ENCODE results near the gene EVA1A.

DNA sequence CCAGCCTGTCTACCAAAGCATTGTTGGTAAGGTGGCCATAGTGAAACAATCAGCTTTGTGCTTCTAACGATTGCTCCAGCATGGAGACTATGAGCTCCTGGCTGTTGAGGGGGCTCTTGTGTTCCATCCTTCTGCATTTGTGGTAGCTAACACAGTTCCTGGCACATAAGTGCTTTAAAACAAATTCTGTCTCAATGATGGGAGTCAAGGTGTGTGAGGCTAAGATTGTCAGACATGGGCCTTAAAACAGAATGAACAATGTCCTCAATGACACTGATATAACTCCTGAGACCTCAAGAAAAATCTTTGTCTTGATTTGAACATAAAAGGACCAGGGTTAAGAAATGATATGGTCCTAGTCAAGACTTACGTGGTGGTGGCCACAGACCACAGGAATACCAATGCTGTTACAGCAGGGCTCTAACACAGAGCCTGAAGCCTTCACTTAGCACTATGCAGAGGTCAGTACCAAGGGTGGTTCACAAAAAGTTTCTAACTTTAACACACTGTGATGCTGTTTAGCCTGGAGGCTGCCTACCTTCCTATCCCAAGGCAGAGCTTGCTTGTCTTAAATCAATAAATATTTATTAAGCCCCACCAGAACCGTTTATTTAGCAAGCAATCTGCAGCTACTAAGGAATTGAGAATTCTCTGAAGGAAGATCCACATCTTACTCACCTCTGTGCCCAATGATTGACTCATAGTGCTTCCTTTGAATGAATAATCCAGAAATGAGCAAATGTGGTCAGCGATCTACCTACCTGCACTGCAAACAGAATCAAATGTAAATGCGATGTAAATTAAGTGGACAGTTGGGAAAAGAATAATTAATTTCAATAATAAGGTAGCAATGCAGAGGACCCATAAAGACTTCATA, 35.1 kb downstream of the EVA1A start:
- TF ChIP-seq, protein P1, sequence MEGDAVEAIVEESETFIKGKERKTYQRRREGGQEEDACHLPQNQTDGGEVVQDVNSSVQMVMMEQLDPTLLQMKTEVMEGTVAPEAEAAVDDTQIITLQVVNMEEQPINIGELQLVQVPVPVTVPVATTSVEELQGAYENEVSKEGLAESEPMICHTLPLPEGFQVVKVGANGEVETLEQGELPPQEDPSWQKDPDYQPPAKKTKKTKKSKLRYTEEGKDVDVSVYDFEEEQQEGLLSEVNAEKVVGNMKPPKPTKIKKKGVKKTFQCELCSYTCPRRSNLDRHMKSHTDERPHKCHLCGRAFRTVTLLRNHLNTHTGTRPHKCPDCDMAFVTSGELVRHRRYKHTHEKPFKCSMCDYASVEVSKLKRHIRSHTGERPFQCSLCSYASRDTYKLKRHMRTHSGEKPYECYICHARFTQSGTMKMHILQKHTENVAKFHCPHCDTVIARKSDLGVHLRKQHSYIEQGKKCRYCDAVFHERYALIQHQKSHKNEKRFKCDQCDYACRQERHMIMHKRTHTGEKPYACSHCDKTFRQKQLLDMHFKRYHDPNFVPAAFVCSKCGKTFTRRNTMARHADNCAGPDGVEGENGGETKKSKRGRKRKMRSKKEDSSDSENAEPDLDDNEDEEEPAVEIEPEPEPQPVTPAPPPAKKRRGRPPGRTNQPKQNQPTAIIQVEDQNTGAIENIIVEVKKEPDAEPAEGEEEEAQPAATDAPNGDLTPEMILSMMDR (IDR thresholded peaks at IDR 0.05; ENCODE audit: borderline replicate concordance, extremely low read depth, low read length, poor library complexity, severe bottlenecking) = no peak
- no peak for TF ChIP-seq EZH2 (IDR thresholded peaks at IDR 0.05; ENCODE audit: borderline replicate concordance, low read depth, low read length, severe bottlenecking)
